A673 (cell line): ENCODE results near the gene ROR1. TPM values are rescaled to one million over a fixed set of nuclear protein-coding genes. Genes with fewer than 3 reads are reported as not detected.

Experiments
- BruUV-seq: library from RNA; stranded (reverse); fragments of 400-500 nt; replicated peaks from 2 replicates; lab custom pipeline; 2021; lab: Mats Ljungman, UMichigan
- CTCF ChIA-PET: fragments of 300-600 bp; sonication (Branson Sonifier 250); formaldehyde crosslinking; loops from one replicate; lab custom pipeline; 2022; ENCODE audit warnings: antibody characterized with exemption; lab: Charles Lee
- POLR2A ChIA-PET: fragments of 300-600 bp; sonication (Branson Sonifier 250); formaldehyde crosslinking; loops from one replicate; lab custom pipeline; 2022; ENCODE audit warnings: antibody characterized with exemption; ENCODE audit not compliant: low non-redundant PET; lab: Charles Lee
- DNase-seq: peaks from one replicate; pipeline ENCODE4 v3.0.0-alpha.2; 2015; ENCODE audit warnings: low spot score
- H3K27ac ChIP-seq: fragments of 200-600 bp; sonication (generic); 2 replicates; pipeline ENCODE4 v1.5.1; 2016; ENCODE audit warnings: mixed run types, low read depth, mild to moderate bottlenecking, mixed read lengths, antibody characterized with exemption, low read length; ENCODE audit not compliant: poor library complexity, severe bottlenecking
- H3K27me3 ChIP-seq: fragments of 200-600 bp; sonication (generic); replicated peaks from 2 replicates; pipeline ENCODE4 v1.6.1; 2017; ENCODE audit warnings: mixed run types, low read depth, mild to moderate bottlenecking, mixed read lengths, antibody characterized with exemption, low read length; ENCODE audit not compliant: insufficient read depth, poor library complexity
- H3K36me3 ChIP-seq: fragments of 200-600 bp; sonication (generic); 2 replicates; pipeline ENCODE4 v1.6.1; 2016; ENCODE audit warnings: mixed run types, mild to moderate bottlenecking, mixed read lengths, antibody characterized with exemption, low read length; ENCODE audit not compliant: insufficient read depth, poor library complexity, severe bottlenecking
- H3K4me1 ChIP-seq: fragments of 200-600 bp; sonication (generic); 2 replicates; pipeline ENCODE4 v1.6.1; 2017; ENCODE audit warnings: mixed run types, mild to moderate bottlenecking, mixed read lengths, antibody characterized with exemption, low read length; ENCODE audit not compliant: insufficient read depth, poor library complexity, severe bottlenecking
- H3K4me3 ChIP-seq: fragments of 200-600 bp; sonication (generic); 2 replicates; pipeline ENCODE4 v1.5.1; 2016; ENCODE audit warnings: low read depth, mixed run types, mild to moderate bottlenecking, mixed read lengths, low read length; ENCODE audit not compliant: poor library complexity, severe bottlenecking
- H3K9me3 ChIP-seq: fragments of 200-600 bp; sonication (generic); 2 replicates; pipeline ENCODE4 v1.6.1; 2016; ENCODE audit warnings: mixed run types, low read depth, mild to moderate bottlenecking, mixed read lengths, antibody characterized with exemption, low read length; ENCODE audit not compliant: poor library complexity, severe bottlenecking
- CTCF ChIP-seq: fragments of 300-800, 200-600 bp; sonication (generic); conservative IDR thresholded peaks from 2 replicates; pipeline ENCODE4 v1.5.1; 2017; ENCODE audit warnings: low read depth, mild to moderate bottlenecking, antibody characterized with exemption, low read length, moderate library complexity, mixed read lengths
- EZH2 ChIP-seq: fragments of 200-600 bp; sonication (generic); IDR thresholded peaks from 2 replicates; pipeline ENCODE4 v1.6.1; 2017; ENCODE audit warnings: borderline replicate concordance, low read depth, mild to moderate bottlenecking, mixed read lengths, antibody characterized with exemption, low read length; ENCODE audit not compliant: poor library complexity, severe bottlenecking
- intact Hi-C: fragments of 100-400 bp; cut with micrococcal nuclease; formaldehyde crosslinking; loops from one replicate; pipeline ENCODE4 v1.10.0; 2022; ENCODE audit not compliant: unreplicated experiment
- total RNA-seq: library from RNA; stranded (reverse); gene quantifications from 2 replicates; pipeline ENCODE4 v1.2.3, GENCODE V29; 2021

Gene ROR1
- total RNA-seq, 1 experiment from 2014 or later = 7.4 TPM

DNA sequence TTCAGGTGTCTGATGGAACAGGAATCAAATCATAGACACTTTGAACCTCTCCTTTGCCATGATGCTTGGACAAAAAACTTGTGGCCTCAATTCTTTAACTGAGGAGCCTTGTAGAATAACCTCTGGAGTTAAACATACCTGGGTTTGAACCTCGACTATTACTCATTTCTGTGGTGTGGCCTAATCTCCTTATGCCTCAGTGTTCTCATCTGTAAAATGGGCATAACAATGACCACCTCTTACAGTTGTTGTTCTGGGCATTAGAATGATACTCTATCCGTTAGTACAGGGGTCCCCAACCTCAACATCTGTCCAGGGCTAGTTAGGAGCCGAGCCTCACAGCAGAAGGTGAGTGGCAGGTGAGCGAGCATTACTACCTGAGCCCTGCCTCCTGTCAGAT lies 137.2 kb downstream of the ROR1 start:
- ChIA-PET CTCF (no interaction called here), POLR2A (no interaction called here)
- BruUV-seq = no TSS peak
- TF ChIP-seq CTCF = no peak
- no peak for TF ChIP-seq EZH2
- intact Hi-C loops = no loop called here
- Histone ChIP-seq H3K4me3 (no peak overlapping the region), H3K27ac (no peak overlapping the region), H3K27me3 (no peaks in the 10 kb centered on the region), H3K9me3 (no peaks in the 10 kb centered on the region), H3K4me1 (peaks cover 34% of the 10 kb centered on the region), H3K36me3 (no peaks in the 10 kb centered on the region)
- DNase-seq = no peak

DNA sequence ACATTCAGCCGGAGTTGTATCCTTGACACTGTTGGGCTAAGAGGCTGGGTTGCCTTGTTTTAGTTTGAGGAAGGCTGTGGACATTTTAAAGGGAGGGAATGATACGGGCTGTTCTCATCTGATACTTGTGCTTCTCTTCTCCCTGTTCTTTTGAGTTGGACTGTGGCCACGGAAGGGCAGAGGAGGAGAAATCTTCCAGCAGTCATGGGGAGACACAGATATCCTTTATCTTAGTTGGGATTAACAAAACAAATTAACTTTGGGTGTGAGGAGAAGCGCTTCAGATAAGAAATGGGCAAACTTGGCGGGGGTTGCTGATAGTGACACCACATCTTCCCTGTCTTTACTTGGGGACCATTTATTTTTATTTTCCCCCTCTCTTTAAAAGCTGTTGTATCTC lies 138.8 kb downstream of the ROR1 start:
- Histone ChIP-seq H3K4me3 (no peak overlapping the region), H3K36me3 (no peaks in the 10 kb centered on the region), H3K27me3 (no peaks in the 10 kb centered on the region), H3K9me3 (no peaks in the 10 kb centered on the region), H3K4me1 (peaks cover 23% of the 10 kb centered on the region), H3K27ac (no peak overlapping the region)
- intact Hi-C loops = no loop called here
- CTCF ChIA-PET = no interaction called here
- POLR2A ChIA-PET = no interaction called here
- no peak for TF ChIP-seq EZH2
- no peak for TF ChIP-seq CTCF
- BruUV-seq = no TSS peak
- DNase-seq = no peak

- no TSS peak for BruUV-seq
Measured at GRCh38 chr1:63913533-63913932, 139.7 kb downstream of the ROR1 start.

More at GRCh38 chr1:63913533-63913932, 139.7 kb downstream of the ROR1 start:
- intact Hi-C loops = no loop called here
- POLR2A ChIA-PET = no interaction called here
- Histone ChIP-seq H3K27me3 (no peaks in the 10 kb centered on the region), H3K4me3 (no peak overlapping the region), H3K36me3 (no peaks in the 10 kb centered on the region), H3K4me1 (peaks cover 18% of the 10 kb centered on the region), H3K9me3 (no peaks in the 10 kb centered on the region), H3K27ac (no peak overlapping the region)
- TF ChIP-seq EZH2 (no peak), CTCF (no peak)
- DNase-seq = no peak
- CTCF ChIA-PET = interaction anchor here (0.6 to 2.3 kb wide), 2 partner anchors 222 to 593 kb away, joined by 9 to 30 read pairs; no protein-coding TSS in a partner anchor
